ENCODE results near the gene PRXL2A. TPM values are rescaled to one million over a fixed set of nuclear protein-coding genes. Genes with fewer than 3 reads are reported as not detected.
A peak's percentile ranks its signal among the peaks of the same experiment; 100 is the strongest.

The PRXL2A gene
- total and polyA plus RNA-seq, 2 of the 4 experiments (the other 2 are of a cell fraction): 0.90 to 0.92 TPM

GRCh38 chr10:80473096-80473657, 64.8 kb downstream of the PRXL2A start:
- H2AK9ac ChIP-seq (replicated peaks; ENCODE audit: low read depth, low read length, poor library complexity): peak overlapping the region; percentile 84
- peak overlapping the region; percentile 31; the same call in 1 of the 2 replicates for H2BK20ac ChIP-seq (ENCODE audit: low read depth, low read length)
- peak overlapping the region; percentile 57 for H2BK5ac ChIP-seq (ENCODE audit: low read depth, low read length, poor library complexity, severe bottlenecking)
- no peak overlapping the region for H3K4me3 ChIP-seq (ENCODE audit: insufficient read depth, low read depth, low read length)
- H4K8ac ChIP-seq (ENCODE audit: low read depth in 2 of 2, low read length in 2 of 2): peak overlapping the region in 1 of 2 experiments; percentile 31; a peak in 1 of 4 replicates
- H3K36me3 ChIP-seq (ENCODE audit: control insufficient read depth, insufficient read depth, low read length): peaks cover 4% of the 10 kb centered on the region; the same call in 1 of the 2 replicates
- intact Hi-C loops (cut with micrococcal nuclease): no loop called here
- no peak overlapping the region for H3K56ac ChIP-seq (ENCODE audit: extremely low read depth, insufficient read depth, low read length)
- ATAC-seq (ENCODE audit: low read depth) (no peak), DNase-seq (no peak)
- in situ Hi-C loops (cut with MboI; ENCODE audit: low sequenced_read_pairs): loop anchor here (25.0 kb wide), 1 partner anchor 311 kb away; no protein-coding TSS in a partner anchor
- no peak overlapping the region for H2AFZ ChIP-seq (replicated peaks; ENCODE audit: low read length, poor library complexity)
- H4K5ac ChIP-seq (ENCODE audit: low read depth, low read length): no peak overlapping the region
- peak overlapping the region; percentile 68; the same call in 1 of the 2 replicates for H3K4ac ChIP-seq (ENCODE audit: low read depth, low read length)
- CTCF ChIA-PET: interaction anchor here (1.0 to 2.6 kb wide), 3 partner anchors 20 to 33 kb away, joined by 3 to 11 read pairs (median 3); no protein-coding TSS in a partner anchor
- BruUV-seq (replicated peaks): no TSS peak
- H3K23ac ChIP-seq (ENCODE audit: low read depth, low read length): no peak overlapping the region
- peak overlapping the region; percentile 37; the same call in 1 of the 3 replicates for H2BK15ac ChIP-seq (ENCODE audit: low read depth, low read length)
- peaks cover 34 to 60% of the 10 kb centered on the region in 2 experiments for H3K79me1 ChIP-seq (ENCODE audit: low read depth in 1 of 2, low read length in 2 of 2)
- H2BK120ac ChIP-seq (ENCODE audit: low read depth, low read length): peak overlapping the region; percentile 37; the same call in 1 of the 2 replicates
- H3K9ac ChIP-seq (ENCODE audit: low read depth, low read length): no peak overlapping the region
- dilution Hi-C loops (cut with HindIII; ENCODE audit: low sequenced_read_pairs, unreplicated experiment): no loop called here
- H4K20me1 ChIP-seq (ENCODE audit: insufficient read depth, low read length): peaks cover 26% of the 10 kb centered on the region
- WGBS, 2 experiments (ENCODE audit: extremely low coverage in 2 of 2, insufficient read length in 1 of 2): 100% methylated on average over 1 of the region's 3 CpGs; no CpG with 5 or more reads in 1 of the 2 experiments
- H3K4me1 ChIP-seq (ENCODE audit: control insufficient read depth, insufficient read depth, low read length): peaks cover 27% of the 10 kb centered on the region
- 0 out of 2 replicates have a peak overlapping the region, but pooled peaks have one; percentile 12 for H3K4me2 ChIP-seq (ENCODE audit: low read depth, low read length)
- H3K14ac ChIP-seq (replicated peaks; ENCODE audit: low read depth, low read length): peak overlapping the region; percentile 82
- H2AK5ac ChIP-seq (ENCODE audit: low read depth, low read length): peak overlapping the region; percentile 83
- POLR2A ChIA-PET (ENCODE audit: unreplicated experiment): no interaction called here
- H3K9me1 ChIP-seq (ENCODE audit: insufficient read depth, low read length): peaks cover 35% of the 10 kb centered on the region
- H3K18ac ChIP-seq (ENCODE audit: low read depth, low read length): peak overlapping the region; percentile 4; the same call in 1 of the 2 replicates
- H3K27me3 ChIP-seq (ENCODE audit: control insufficient read depth, insufficient read depth, low read length): no peaks in the 10 kb centered on the region
- no peak overlapping the region for H4K91ac ChIP-seq (ENCODE audit: insufficient read depth, low read depth, low read length)
- H3K9me3 ChIP-seq (ENCODE audit: control insufficient read depth, insufficient read depth, low read length): peaks cover 6% of the 10 kb centered on the region
- H3K27ac ChIP-seq (ENCODE audit: insufficient read depth, low read length): peak overlapping the region; percentile 48
- TF ChIP-seq CEBPB (IDR thresholded peaks at IDR 0.05; ENCODE audit: low read depth, low read length) (no peak), NFE2L2 (IDR thresholded peaks at IDR 0.05; ENCODE audit: low read depth, low read length) (no peak), CHD1 (IDR thresholded peaks at IDR 0.05; ENCODE audit: low read depth, low read length) (no peak), MAFK (IDR thresholded peaks at IDR 0.05; ENCODE audit: low read depth, low read length) (no peak), BHLHE40 (IDR thresholded peaks at IDR 0.05; ENCODE audit: low read depth, low read length) (no peak), FOS (IDR thresholded peaks at IDR 0.05; ENCODE audit: low read depth, low read length) (no peak), SMC3 (IDR thresholded peaks at IDR 0.05; ENCODE audit: low read depth, low read length) (no peak), CTCF (conservative IDR thresholded peaks at IDR 0.05; ENCODE audit: low read depth, low read length) (no peak), USF2 (IDR thresholded peaks at IDR 0.05; ENCODE audit: low read depth, low read length) (no peak), RAD21 (IDR thresholded peaks at IDR 0.05; ENCODE audit: low read length) (no peak), RFX5 (IDR thresholded peaks at IDR 0.05; ENCODE audit: low read depth, low read length) (no peak), MAZ (IDR thresholded peaks at IDR 0.05; ENCODE audit: borderline replicate concordance, low read depth, low read length) (no peak), POLR2A (IDR thresholded peaks at IDR 0.05; ENCODE audit: low read depth, low read length) (no peak), ELK1 (IDR thresholded peaks at IDR 0.05; ENCODE audit: borderline replicate concordance, low read depth, low read length) (no peak), RCOR1 (IDR thresholded peaks at IDR 0.05; ENCODE audit: insufficient replicate concordance, low read length) (no peak)

All from IMR-90 (cell line).